Measurements from ENCODE around the gene SFSWAP. TPM values are rescaled to one million over a fixed set of nuclear protein-coding genes. Genes with fewer than 3 reads are reported as not detected.

SFSWAP gene
- polyA plus RNA-seq, 1 donor from 2014 or later = 56.6 TPM

- Histone ChIP-seq H3K4me3 (ENCODE audit: low read length) (no peak overlapping the region), H3K9ac (ENCODE audit: low read length) (no peak overlapping the region), H3K27me3 (ENCODE audit: insufficient read depth, low read depth, low read length) (no peaks in the 10 kb centered on the region), H2AFZ (ENCODE audit: low read depth, low read length) (no peak overlapping the region), H3F3A (ENCODE audit: insufficient read depth, low read length, poor library complexity, severe bottlenecking) (no peaks in the 10 kb centered on the region), H3K27ac (ENCODE audit: low read length) (no peak overlapping the region), H3K36me3 (ENCODE audit: insufficient read depth, low read length) (peaks cover 10% of the 10 kb centered on the region), H4K20me1 (ENCODE audit: insufficient read depth) (no peaks in the 10 kb centered on the region), H3K79me2 (replicated peaks; ENCODE audit: insufficient read depth, low read length) (peaks cover 6% of the 10 kb centered on the region), H3K9me3 (ENCODE audit: low read length) (no peaks in the 10 kb centered on the region), H3K4me2 (ENCODE audit: low read length) (no peak overlapping the region), H3K9me2 (ENCODE audit: insufficient read depth, low read length) (no peaks in the 10 kb centered on the region)
- TF ChIP-seq TAF1 (IDR thresholded peaks at IDR 0.05; ENCODE audit: low read depth) = no peak
- no peak for TF ChIP-seq REST (IDR thresholded peaks at IDR 0.05; ENCODE audit: borderline replicate concordance)
- no peak for TF ChIP-seq EZH2 (IDR thresholded peaks at IDR 0.05; ENCODE audit: borderline replicate concordance, insufficient read depth, low read length, poor library complexity, severe bottlenecking)
- no peak for TF ChIP-seq SMC3 (conservative IDR thresholded peaks at IDR 0.05; ENCODE audit: poor library complexity)
- no peak for TF ChIP-seq EP300 (conservative IDR thresholded peaks at IDR 0.05; ENCODE audit: poor library complexity, severe bottlenecking)
- no peak for TF ChIP-seq RAD21 (conservative IDR thresholded peaks at IDR 0.05)
- no peak for TF ChIP-seq MXI1 (conservative IDR thresholded peaks at IDR 0.05; ENCODE audit: poor library complexity, severe bottlenecking)
- no peak for TF ChIP-seq CTCF (IDR thresholded peaks at IDR 0.05; ENCODE audit: poor library complexity, severe bottlenecking)
- no peak for TF ChIP-seq POLR2AphosphoS5 (IDR thresholded peaks at IDR 0.05)
Observed at GRCh38 chr12:131721548-131721947, 10.7 kb downstream of the SFSWAP start.

- no peak overlapping the region for H3K27ac ChIP-seq (ENCODE audit: low read length)
- no peak overlapping the region for H2AFZ ChIP-seq (ENCODE audit: low read depth, low read length)
- H3K4me3 ChIP-seq (ENCODE audit: low read length) = no peak overlapping the region
- no peaks in the 10 kb centered on the region for H3K27me3 ChIP-seq (ENCODE audit: insufficient read depth, low read depth, low read length)
- H3F3A ChIP-seq (ENCODE audit: insufficient read depth, low read length, poor library complexity, severe bottlenecking) = no peaks in the 10 kb centered on the region
- no peak for TF ChIP-seq EZH2 (IDR thresholded peaks at IDR 0.05; ENCODE audit: borderline replicate concordance, insufficient read depth, low read length, poor library complexity, severe bottlenecking)
- TF ChIP-seq CTCF (IDR thresholded peaks at IDR 0.05; ENCODE audit: poor library complexity, severe bottlenecking) = no peak
- no peak for TF ChIP-seq SMC3 (conservative IDR thresholded peaks at IDR 0.05; ENCODE audit: poor library complexity)
- no peak for TF ChIP-seq POLR2AphosphoS5 (IDR thresholded peaks at IDR 0.05)
- no peak for TF ChIP-seq REST (IDR thresholded peaks at IDR 0.05; ENCODE audit: borderline replicate concordance)
- no peak for TF ChIP-seq TAF1 (IDR thresholded peaks at IDR 0.05; ENCODE audit: low read depth)
- TF ChIP-seq EP300 (conservative IDR thresholded peaks at IDR 0.05; ENCODE audit: poor library complexity, severe bottlenecking) = no peak
- no peak for TF ChIP-seq RAD21 (conservative IDR thresholded peaks at IDR 0.05)
- no peak for TF ChIP-seq MXI1 (conservative IDR thresholded peaks at IDR 0.05; ENCODE audit: poor library complexity, severe bottlenecking)
- H3K9me3 ChIP-seq (ENCODE audit: low read length) = no peaks in the 10 kb centered on the region
- peaks cover 16% of the 10 kb centered on the region for H3K36me3 ChIP-seq (ENCODE audit: insufficient read depth, low read length)
- no peaks in the 10 kb centered on the region for H3K9me2 ChIP-seq (ENCODE audit: insufficient read depth, low read length)
- peaks cover 6% of the 10 kb centered on the region for H3K79me2 ChIP-seq (replicated peaks; ENCODE audit: insufficient read depth, low read length)
- H3K4me2 ChIP-seq (ENCODE audit: low read length) = no peak overlapping the region
- no peaks in the 10 kb centered on the region for H4K20me1 ChIP-seq (ENCODE audit: insufficient read depth)
- H3K9ac ChIP-seq (ENCODE audit: low read length) = no peak overlapping the region
Observed at GRCh38 chr12:131723532-131723931, 12.6 kb downstream of the SFSWAP start.

All from neural cell (in vitro differentiated cells).